ENCODE results near the gene COL6A2. TPM values are rescaled to one million over a fixed set of nuclear protein-coding genes. Genes with fewer than 3 reads are reported as not detected.

The COL6A2 gene
- polyA plus RNA-seq, 1 of the 3 experiments (the other 2 are of a cell fraction): 108 TPM

- no peak for TF ChIP-seq TCF12 (IDR thresholded peaks at IDR 0.05)
- no peak for TF ChIP-seq ELF1 (IDR thresholded peaks at IDR 0.05)
- no peak for TF ChIP-seq MEF2A (IDR thresholded peaks at IDR 0.05; ENCODE audit: borderline replicate concordance, low read depth)
- no peak for TF ChIP-seq GATA2 (CRISPR knock-in tag; IDR thresholded peaks at IDR 0.05)
- no peak for TF ChIP-seq YY1 (IDR thresholded peaks at IDR 0.05; ENCODE audit: low read depth)
- no peak for TF ChIP-seq PBX3 (IDR thresholded peaks at IDR 0.05)
- TF ChIP-seq RCOR1 (IDR thresholded peaks at IDR 0.05; ENCODE audit: low read length): no peak
- TF ChIP-seq, protein P1, sequence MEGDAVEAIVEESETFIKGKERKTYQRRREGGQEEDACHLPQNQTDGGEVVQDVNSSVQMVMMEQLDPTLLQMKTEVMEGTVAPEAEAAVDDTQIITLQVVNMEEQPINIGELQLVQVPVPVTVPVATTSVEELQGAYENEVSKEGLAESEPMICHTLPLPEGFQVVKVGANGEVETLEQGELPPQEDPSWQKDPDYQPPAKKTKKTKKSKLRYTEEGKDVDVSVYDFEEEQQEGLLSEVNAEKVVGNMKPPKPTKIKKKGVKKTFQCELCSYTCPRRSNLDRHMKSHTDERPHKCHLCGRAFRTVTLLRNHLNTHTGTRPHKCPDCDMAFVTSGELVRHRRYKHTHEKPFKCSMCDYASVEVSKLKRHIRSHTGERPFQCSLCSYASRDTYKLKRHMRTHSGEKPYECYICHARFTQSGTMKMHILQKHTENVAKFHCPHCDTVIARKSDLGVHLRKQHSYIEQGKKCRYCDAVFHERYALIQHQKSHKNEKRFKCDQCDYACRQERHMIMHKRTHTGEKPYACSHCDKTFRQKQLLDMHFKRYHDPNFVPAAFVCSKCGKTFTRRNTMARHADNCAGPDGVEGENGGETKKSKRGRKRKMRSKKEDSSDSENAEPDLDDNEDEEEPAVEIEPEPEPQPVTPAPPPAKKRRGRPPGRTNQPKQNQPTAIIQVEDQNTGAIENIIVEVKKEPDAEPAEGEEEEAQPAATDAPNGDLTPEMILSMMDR (IDR thresholded peaks at IDR 0.05): no peak
- TF ChIP-seq FOXJ3 (CRISPR knock-in tag; IDR thresholded peaks at IDR 0.05): no peak
Observed at GRCh38 chr21:46049890-46050667, 47.8 kb upstream of the COL6A2 start (continued).

DNA sequence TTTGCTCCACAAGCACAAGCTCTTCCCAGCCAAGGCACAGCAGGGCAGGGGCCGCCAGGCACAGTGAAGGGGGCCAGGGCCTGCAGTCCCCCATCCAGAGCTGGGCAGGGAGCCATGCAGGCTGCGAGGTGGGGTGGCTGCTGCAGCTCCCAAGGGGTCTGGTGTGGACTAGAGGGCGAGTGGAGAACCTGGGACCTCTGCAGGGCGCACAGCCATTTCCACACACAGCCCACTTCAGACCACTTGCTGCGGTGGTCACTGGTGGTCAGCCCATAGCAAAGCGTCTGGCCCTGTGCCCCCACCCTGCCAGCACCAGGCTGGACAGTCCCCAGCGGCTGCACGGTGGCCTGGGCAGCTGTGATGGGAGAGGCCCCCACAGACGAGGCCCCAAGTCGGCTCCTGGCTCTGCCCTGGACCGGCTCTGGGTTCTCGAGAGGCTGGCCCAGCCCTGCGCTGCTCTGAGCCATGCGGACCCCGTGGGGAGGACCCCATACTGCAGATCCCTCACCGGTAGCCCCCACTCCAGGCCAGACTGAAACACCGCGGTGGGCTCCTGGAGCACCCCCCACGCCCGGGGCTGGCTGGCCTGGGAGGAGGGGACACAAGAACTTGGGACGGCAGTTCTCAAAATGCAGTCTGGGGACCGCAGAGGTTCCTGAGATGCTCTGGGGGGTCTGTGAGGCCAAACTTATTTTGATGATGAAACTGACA, 47.1 kb upstream of the COL6A2 start:
- H3K4me2 ChIP-seq: no peak overlapping the region
- no peaks in the 10 kb centered on the region for H3K36me3 ChIP-seq (replicated peaks in 1 of 2; ENCODE audit: control insufficient read depth in 1 of 2, insufficient read depth in 2 of 2, low read length in 1 of 2)
- H3K4me1 ChIP-seq (ENCODE audit: control insufficient read depth in 1 of 2, insufficient read depth in 2 of 2, low read depth in 1 of 2, low read length in 1 of 2): no peaks in the 10 kb centered on the region; a peak in 1 of 4 replicates
- H3K9ac ChIP-seq: no peak overlapping the region
- no peaks in the 10 kb centered on the region for H3K27me3 ChIP-seq (ENCODE audit: insufficient read depth)
- H3K79me2 ChIP-seq (ENCODE audit: insufficient read depth): no peaks in the 10 kb centered on the region
- H3K4me3 ChIP-seq (ENCODE audit: low read depth in 2 of 2, low read length in 1 of 2): no peak overlapping the region
- TF ChIP-seq IRF3 (IDR thresholded peaks at IDR 0.05; ENCODE audit: low read depth, low read length): no peak
- no peak for TF ChIP-seq GABPA (IDR thresholded peaks at IDR 0.05; ENCODE audit: low read depth)
- no peak for TF ChIP-seq FOSL2 (IDR thresholded peaks at IDR 0.05; ENCODE audit: borderline replicate concordance, low read depth)
- no peak for TF ChIP-seq ELF1 (IDR thresholded peaks at IDR 0.05)
- TF ChIP-seq EZH2phosphoT487 (IDR thresholded peaks at IDR 0.05; ENCODE audit: borderline replicate concordance, low read depth): no peak
- TF ChIP-seq POLR2AphosphoS5 (IDR thresholded peaks at IDR 0.05; ENCODE audit: low read depth, low read length): no peak
- TF ChIP-seq USF2 (IDR thresholded peaks at IDR 0.05; ENCODE audit: borderline replicate concordance, low read depth, low read length): no peak
- no peak for TF ChIP-seq EP300 (IDR thresholded peaks at IDR 0.05; ENCODE audit: borderline replicate concordance in 1 of 2, low read depth in 1 of 2, low read length in 1 of 2)
- no peak for TF ChIP-seq RXRA (IDR thresholded peaks at IDR 0.05; ENCODE audit: borderline replicate concordance, low read depth)
- no peak for TF ChIP-seq TCF12 (IDR thresholded peaks at IDR 0.05)
- TF ChIP-seq TEAD4 (IDR thresholded peaks at IDR 0.05; ENCODE audit: borderline replicate concordance, insufficient read depth): no peak
- no peaks in the 10 kb centered on the region for H4K20me1 ChIP-seq (ENCODE audit: insufficient read depth)
- H3K9me3 ChIP-seq: no peaks in the 10 kb centered on the region
- H3F3A ChIP-seq (replicated peaks; ENCODE audit: insufficient read depth): peaks cover 9% of the 10 kb centered on the region
- DNase-seq: no peak
- no peaks in the 10 kb centered on the region for H3K9me2 ChIP-seq
- WGBS (ENCODE audit: low lambda C conversion rate): 100% methylated on average over 1 of the region's 22 CpGs
- no peak overlapping the region for H3K27ac ChIP-seq (ENCODE audit: low read depth in 2 of 2, low read length in 1 of 2)
- ChIA-PET POLR2A (no interaction called here), CTCF (no interaction called here)
- H2AFZ ChIP-seq (ENCODE audit: low read depth): no peak overlapping the region

All from SK-N-SH (cell line).